NCI-H2081 (cell line): ENCODE data around the gene KRTAP1-3.
A peak's percentile ranks its signal among the peaks of the same experiment; 100 is the strongest.
"Not testable (repeated sequence)": the region's sequence is repeated elsewhere in the genome, so short reads cannot be mapped to it uniquely, and the experiment has no call there.

Source experiments
- DNase-seq, 2 experiments: peaks; one replicate each; lab custom pipeline; 2025; lab: John Stamatoyannopoulos, UW

The KRTAP1-3 gene

DNA sequence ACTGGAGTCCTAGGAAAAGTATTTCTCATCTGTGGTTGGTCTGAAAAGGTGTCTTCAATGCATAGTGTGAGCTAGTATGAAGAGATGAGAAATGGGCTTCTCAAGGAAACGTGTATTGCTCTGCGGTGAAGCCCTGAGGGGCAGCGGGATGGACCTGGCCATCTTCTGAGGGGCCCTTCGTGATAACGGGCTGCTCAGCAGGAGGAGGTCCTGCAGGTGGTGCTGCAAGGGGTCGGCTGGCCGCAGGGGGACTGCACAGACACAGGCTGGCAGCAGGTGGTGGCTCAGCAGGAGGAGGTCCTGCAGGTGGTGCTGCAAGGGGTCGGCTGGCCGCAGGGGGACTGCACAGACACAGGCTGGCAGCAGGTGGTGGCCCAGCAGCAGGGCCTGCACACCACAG is 19.9 kb upstream of the KRTAP1-3 start:
- not testable (repeated sequence) for DNase-seq

DNA sequence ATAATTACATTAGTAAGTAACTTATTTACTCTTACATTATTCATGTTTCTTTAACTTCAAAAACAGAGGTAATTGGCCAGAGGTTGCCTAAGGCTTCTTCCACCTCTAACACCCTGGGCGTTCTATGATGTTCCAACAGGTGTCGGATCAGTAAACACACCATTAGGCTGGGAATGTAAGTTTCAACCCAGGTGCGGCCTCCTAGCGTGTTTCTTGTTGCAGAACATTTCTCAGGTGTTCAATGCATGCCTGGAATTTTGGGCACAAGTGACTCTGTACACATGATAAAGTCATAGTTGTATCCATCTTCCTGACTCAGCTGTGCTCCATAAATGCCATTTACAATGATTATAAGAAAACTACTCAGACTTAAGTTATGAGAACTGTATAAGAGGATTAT is 19.4 kb upstream of the KRTAP1-3 start:
- DNase-seq = no peak

DNA sequence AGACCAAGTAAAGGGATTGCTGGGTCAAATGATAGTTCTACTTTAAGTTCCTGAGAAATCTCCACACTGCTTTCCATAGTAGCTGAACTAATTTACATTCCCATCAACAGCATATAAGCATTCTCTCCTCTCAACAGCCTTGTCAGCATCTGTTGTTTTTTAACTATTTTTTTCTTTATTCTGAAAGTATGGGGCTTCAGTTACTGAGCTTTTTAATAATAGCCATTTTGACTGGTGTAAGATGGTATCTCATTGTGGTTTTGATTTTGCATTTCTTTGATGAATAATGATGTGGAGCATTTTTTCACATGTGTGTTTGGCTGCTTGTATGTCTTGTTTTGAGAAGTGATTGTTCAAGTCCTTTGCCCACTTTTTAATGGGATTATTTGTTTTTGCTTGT is 17.9 kb upstream of the KRTAP1-3 start:
- no peak for DNase-seq

DNA sequence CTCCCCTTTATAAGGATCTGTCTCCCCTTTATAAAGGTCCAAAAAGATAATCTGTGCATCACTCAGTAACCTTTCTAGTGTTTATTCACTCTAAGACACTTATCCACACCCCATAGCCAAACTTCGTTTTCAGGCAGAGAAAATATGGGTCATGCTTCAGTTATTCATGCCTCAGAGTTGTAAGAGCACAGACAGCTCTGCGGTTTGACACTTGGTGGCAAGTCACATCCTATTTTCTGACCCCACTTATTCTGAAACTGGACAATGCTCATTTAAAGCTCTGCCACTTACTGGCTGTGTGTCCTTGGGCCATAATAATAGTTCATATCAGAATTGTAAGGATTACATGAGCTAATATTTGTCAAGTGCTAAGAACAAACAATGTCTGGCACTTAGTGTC is 14.4 kb upstream of the KRTAP1-3 start:
- DNase-seq = no peak

DNA sequence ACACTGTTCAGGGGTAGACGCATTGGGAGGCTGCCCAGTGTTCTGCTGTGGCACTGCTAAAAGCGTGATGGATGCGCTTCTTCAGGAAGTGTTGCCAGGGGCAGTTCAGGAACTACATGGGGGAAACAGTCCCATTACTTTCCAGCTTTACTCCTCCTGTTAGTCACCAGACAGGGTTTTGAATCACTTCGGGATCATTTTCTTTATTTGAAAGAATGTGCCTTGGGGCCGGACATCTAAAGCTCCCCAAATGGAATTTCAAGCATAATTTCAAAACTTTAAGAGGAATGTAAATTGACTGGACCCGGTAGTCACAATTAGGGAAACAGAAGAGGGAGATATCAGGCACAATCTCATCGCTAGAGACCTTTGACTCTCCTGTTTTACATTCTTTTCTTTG is 13.8 kb upstream of the KRTAP1-3 start:
- DNase-seq = no peak

DNA sequence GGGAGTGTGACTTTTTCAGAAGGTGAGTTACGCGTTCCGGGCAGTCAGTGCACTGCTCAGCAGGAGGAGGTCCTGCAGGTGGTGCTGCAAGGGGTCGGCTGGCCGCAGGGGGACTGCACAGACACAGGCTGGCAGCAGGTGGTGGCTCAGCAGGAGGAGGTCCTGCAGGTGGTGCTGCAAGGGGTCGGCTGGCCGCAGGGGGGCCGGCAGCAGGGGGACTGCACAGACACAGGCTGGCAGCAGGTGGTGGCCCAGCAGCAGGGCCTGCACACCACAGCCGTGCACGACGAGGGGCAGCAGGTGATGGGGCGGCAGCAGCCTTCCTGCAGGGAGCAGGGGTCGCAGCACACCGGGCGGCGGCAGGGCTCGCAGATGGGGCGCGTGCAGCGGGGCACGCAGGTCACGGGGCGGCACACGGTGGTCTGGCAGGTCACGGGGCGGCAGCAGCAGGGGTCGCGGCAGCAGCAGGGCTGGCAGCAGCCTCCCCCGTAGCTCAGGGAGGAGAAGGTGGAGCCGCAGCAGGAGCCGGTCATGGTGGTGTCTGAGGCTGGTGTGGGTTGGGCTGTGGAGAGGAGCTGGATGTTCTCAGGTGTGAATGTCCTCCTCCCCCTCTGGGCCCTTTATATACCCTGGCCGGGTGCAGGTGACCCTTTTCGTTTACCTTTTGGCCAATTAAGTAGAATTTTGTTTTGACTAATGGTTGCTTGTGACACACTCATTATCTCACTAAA is 12.2 kb upstream of the KRTAP1-3 start, which contains the start of gene KRTAP2-1:
TSS of gene KRTAP2-1 (minus strand) at position 582 of the 731 bp plus-strand sequence. CDS start at position 533, 49 bp downstream.
- not testable (repeated sequence) for DNase-seq

DNA sequence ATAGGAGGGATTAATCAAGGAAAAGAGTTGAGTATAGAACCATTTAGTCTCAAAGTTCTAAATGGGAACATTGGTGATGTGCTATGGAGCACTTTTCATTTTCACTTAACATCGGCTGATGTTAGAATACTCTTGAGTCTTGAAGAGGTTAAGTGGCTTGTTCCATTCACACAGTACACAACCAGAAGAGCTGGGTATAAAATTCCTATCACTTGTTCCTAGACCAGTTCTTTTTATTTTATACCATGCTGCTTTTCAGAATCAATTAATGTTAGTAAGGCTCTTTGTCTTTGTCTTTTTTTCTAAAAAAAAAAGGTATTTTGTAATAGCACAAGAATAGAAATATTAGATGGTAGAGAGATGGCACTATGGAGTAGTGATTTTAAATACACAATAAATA is 8.3 kb upstream of the KRTAP1-3 start:
- DNase-seq = no peak

DNA sequence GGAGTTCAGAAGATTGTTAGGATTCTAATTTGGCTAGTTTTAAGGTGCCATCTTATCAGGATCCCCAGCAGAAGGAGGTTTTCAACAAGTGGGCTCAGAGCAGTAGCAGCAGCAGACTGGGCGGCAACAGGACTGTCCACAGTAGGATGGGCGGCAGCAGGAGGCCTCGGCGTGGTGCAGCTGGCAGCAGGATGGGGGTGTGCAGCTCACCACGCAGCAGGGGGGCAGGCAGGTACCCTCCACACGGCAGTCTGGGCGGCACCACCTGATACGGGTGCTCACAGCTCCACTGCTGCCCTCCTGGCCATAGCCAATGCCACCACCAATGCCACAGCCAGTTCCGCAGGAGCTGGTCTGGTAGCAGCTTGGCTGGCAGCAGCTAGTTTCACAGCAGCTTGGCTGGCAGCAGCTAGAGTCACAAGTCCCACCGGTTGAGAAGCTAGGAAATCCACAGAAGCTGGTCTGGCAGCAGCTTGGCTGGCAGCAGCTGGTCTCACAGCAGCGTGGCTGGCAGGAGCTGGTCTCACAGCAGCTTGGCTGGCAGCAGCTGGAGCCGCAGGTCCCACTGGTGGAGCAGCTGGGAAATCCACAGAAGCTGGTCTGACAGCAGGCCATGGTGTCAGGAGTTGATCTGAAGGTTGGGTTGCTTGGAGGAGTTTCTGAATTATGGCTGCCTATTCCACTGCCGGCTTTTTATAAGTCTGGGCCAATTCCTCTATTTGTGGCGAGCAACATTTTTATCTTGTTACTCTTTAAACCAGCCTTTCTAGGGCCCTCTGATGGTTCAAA is 6.3 kb upstream of the KRTAP1-3 start, which contains the start of gene KRTAP1-1:
TSS of gene KRTAP1-1 (minus strand) at position 668 of the 789 bp plus-strand sequence. CDS start at position 615, 53 bp downstream.
- peak; percentile 5 to 59 for DNase-seq

DNA sequence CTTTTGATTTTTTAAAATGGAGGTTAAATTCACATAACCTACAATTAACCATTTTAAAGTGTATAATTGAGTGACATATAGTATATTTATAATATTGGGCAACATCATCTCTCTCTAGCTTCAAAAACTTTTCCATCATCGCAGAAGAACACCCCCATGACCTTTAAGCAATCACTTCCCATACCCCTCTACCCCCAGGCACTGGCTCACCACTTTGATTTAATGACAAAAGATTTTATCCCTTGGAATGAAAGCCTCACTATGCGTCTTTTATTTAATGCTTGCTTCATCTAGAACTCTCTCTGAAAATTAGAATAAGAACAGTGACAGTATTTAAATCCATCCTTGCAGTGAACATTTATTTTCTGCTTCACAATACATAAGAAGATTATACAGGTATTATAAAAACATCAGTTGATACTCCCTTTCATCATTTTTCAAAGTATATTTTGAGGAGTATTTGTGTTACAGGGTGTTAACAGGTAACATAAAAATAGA is 3.2 kb upstream of the KRTAP1-3 start:
- no peak for DNase-seq

DNA sequence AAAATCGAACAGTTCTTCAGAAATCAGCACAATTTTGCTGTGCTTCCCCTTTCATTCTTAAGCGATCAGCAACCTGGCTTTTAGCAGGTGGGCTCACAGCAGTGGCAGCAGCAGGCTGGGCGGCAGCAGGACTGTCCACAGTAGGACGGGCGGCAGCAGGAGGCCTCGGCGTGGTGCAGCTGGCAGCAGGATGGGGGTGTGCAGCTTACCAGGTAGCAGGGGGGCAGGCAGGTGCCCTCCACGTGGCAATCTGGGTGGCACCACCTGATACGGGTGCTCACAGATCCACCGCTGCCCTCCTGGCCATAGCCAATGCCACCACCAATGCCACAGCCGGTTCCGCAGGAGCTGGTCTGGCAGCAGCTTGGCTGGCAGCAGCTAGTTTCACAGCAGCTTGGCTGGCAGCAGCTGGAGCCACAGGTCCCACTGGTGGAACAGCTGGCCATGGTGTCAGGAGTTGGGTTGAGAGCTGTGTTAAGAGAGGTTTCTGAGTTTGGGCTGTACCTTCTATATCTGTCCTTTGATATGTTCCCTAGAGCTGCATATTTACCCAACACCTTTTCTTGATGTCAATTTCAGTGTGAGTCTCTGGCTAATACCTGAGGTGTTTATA is 4.9 kb downstream of the KRTAP1-3 start, which contains the start of gene KRTAP1-4:
TSS of gene KRTAP1-4 (minus strand) at position 563 of the 613 bp plus-strand sequence. CDS start at position 446, 117 bp downstream.
- DNase-seq = no peak

DNA sequence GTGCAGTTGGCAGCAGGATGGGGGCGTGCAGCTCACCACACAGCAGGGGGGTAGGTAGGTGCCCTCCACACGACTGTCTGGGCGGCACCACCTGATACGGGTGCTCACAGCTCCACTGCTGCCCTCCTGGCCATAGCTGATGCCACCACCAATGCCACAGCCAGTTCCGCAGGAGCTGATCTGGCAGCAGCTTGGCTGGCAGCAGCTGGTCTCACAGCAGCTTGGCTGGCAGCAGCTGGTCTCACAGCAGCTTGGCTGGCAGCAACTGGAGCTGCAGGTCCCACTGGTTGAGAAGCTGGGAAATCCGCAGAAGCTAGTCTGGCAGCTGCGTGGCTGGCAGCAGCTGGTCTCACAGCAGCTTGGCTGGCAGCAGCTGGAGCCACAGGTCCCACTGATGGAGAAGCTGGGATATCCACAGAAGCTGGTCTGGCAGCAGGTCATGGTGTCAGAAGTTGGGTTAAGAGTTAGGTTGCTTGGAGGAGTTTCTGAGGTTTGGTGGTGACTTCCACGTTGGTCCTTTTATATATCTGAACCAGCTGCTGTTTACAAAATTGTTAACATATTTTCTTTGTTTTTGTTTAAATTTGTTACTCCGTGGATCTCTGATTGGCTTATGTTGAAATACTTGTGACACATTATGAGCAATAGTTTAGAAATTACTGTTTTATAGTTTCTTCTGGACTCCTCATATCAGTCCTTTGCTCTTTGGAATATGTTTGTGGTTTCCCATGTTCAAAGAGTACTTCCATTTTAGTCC is 7.8 kb downstream of the KRTAP1-3 start, which contains the start of gene KRTAP1-5:
TSS of gene KRTAP1-5 (minus strand) at position 494 of the 757 bp plus-strand sequence. CDS start at position 441, 53 bp downstream.
- no peak for DNase-seq

DNA sequence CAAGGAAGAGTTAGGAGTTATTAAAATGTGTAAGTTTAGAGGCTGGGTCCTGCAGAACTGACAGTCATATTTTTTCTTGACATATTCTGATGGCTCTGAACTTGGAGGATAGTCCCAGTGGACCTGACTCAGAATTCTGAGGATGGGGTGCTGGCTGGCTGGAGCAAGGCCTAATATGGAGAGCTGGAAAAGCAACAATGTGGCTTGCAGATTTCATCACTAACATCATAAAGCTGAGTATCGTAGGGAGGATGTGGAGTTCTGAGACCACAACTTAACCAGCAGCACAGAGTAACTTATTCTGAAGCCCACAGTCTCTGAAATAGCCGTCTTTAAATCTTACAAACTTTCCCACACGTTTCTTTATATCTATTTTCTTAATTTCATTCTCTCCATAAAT is 10.0 kb downstream of the KRTAP1-3 start:
- DNase-seq = no peak

DNA sequence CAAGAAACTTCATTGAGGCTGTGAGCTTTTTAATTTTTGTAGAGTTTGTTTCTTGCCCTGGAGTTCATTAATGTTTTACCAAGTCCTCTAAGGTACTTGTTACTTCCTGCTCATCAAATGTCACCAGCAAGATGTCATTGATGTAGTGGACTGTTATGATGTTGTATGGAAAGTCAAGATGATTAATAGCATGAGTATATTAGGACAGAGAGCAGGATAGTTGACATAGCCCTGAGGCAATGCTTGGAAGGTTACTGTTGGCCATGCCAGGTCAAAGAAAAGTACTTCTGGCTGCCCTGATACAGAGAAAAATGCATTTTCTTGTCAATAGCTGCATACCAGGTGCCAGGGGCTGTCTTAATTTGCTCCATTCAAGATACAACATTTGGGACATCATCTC is 14.3 kb downstream of the KRTAP1-3 start:
- no peak for DNase-seq

DNA sequence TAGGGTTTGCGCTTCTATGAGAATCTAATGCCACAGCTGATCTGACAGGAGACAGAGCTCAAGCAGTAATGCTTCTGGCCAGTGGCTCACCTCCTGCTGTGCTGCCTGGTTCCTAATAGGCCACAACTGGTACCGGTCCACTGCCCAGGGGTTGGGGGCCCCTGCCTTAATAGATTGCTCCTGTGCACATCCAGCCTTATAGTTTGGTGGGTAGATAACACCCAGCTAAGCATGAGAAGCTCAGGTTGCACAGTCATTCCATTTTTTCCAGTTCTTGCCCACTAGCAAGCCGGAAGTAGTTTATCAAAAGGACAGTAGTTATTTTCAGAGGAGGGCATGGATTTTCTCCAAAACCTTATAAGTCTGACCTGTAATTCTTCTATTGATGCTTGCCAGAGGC is 15.3 kb downstream of the KRTAP1-3 start:
- no peak for DNase-seq

DNA sequence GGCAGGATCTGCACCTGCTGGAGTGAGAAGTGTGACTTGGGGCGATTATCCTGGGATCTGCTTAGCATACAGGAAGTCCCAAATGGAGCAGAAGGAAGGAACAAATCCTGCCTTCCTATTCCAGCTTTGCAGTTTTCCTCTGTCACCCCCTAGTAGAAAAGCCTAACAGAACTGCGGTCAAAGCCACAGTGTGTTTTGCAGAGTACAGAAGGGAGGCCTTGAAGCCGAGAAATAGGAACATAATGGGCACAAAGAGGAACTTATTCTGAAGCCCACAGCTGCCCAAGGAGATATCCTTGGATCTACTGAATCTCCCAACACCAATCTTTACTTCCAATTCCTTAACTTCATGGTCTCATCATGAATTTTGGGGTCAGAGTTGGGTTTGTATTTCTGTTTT is 16.1 kb downstream of the KRTAP1-3 start:
- no peak for DNase-seq

DNA sequence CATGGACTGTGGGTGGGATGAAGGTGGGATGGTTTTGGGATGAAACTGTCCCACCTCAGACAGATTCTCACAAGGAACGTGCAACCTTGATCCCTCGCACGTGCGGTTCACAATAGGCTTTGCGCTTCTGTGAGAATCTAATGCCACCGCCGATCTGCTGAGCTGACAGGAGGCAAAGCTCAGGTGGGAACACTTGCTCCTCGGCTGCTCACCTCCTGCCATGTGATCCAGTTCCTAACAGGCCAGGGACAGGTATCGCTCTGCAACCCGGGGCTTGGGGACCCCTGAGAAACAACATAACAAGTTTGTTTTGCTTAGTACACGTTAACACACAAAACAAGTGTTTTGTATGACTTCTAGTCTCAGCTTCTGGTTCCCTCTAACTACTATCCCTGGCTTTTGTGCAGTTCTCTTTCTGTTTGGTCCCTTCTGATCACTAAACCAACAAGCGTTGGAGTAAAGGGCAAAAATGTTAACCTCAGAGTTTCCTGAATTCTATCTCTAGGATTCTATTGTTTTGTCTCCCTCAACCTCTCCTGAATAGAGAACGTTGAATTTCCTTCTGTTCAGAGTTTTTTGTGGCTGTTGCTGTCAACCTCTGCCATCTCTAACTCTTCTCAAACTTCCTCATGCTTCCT is 18.0 kb downstream of the KRTAP1-3 start:
- no peak for DNase-seq

DNA sequence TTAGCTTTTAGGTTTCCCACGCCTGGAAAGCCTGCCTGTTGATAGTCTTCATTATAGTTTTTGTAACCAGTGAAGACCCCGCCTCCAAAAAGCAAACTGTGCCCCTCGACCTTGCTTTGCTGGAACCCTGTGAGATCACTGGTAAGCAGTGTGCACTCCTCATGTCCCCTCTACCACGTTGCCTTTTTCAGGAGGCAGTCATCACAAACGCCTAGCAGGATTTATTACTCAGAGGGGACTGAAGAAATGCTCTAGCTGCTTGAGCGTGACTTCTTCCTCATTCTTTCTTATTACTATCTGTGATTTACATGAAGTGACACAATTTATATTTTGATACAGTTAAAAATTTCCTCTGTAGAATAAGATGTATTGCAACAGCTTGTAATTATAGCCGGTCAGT is 19.2 kb downstream of the KRTAP1-3 start:
- DNase-seq = no peak

DNA sequence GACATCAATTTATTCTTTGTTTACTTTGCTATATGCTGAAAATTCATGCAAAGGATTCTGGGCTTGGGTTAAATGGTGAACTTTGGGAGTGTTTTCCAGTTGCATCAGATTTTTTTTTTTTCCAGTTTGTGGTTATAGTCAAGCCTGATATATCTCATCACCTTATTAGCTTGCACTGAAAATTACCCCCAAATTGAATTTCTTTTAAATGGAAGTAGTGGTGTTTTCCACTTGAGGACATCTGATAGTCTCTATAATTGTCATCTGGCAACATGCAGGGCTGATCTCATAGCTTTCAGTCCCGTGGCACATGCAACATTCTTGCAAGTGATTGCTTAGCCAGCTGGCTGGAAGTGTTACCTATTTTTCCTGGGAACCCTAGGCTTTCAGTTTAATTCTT is 21.1 kb downstream of the KRTAP1-3 start:
- no peak for DNase-seq

DNA sequence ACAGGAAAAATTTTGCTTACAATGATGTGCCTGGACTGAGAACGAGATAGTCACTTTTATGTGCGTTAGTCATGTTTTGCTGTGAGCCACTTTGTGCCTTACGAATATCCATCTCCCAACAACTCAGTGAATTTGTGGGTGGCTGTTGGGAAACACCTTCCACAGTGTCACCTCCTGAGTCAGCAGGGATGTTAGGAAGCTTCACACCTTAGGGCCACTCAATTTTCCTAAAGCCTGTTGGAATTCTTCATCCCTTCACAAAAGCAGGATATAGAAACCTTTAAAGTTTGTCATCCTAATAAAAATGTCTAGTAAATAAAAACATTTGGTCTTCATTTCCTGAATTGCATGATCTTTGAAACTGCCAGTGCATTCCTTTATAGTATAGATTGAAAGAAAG is 21.5 kb downstream of the KRTAP1-3 start:
- no peak for DNase-seq

DNA sequence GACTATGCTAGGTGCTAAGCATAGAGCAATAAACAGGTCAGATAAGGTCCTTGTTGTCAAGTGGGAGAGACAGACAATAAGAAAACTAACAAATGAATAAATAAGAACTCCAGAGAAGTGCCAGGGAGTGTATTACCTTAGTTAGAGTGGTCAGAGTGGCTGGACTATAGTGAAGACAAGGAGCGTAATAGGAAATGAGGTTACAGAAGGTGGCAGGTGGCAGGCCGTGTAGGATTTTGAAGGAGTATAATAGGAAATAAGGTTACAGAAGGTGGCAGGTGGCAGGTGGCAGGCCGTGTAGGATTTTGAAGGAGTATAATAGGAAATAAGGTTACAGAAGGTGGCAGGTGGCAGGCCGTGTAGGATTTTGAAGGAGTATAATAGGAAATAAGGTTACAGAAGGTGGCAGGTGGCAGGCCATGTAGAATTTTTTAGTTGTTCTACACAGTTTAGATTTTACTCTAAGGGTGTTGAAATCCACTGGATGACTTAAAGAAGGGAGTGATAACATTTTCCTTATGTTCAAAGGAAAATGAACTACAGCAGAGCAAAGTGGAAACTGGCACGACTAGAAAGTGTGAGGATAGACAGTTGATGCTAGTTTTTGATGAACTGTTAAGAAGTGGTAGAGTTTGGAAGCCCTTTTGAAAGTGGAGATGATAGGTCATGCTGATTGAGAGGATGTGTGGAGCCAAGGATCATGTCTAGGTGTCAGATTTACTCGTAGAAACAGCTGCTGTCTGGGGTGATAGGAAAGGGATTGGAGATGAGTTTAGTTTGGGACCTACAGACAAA is 22.2 kb downstream of the KRTAP1-3 start:
- no peak for DNase-seq
